ENCODE data around the gene ADAMTS2. TPM values are rescaled to one million over a fixed set of nuclear protein-coding genes. Genes with fewer than 3 reads are reported as not detected.

The ADAMTS2 gene
- total RNA-seq, 2 experiments from 2014 or later: not detected

DNA sequence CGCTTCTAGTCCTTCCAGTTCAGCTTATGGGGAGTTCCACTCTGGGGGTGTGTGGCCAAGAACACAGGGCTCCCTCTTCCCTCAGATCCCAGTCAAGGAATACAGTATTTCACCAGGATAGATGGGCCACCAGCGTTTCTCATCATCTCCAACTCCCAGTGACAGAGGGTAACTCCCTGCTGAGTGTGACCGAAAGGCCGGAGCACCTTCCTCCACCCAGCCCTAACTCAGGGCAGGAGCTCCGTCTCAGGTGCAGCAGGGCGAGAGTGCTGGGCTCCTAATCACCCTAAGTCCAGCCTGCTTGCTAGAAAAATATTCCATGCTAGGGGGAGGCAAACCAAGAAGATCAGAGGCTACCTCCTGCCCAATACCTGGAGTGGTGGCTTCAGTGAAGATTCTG, 102.6 kb downstream of the ADAMTS2 start:
- H3K4me1 ChIP-seq (ENCODE audit: insufficient read depth, low read length): no peaks in the 10 kb centered on the region
- Mint-ChIP-seq H3K4me3 (no peak overlapping the region), H3K36me3 (ENCODE audit: low read depth) (no peaks in the 10 kb centered on the region), H3K27ac (no peak overlapping the region), H3K27me3 (peaks cover 39% of the 10 kb centered on the region), H3K9me3 (peaks cover 7% of the 10 kb centered on the region), H3K4me1 (ENCODE audit: low read depth) (no peaks in the 10 kb centered on the region)
- H3K9me3 ChIP-seq (ENCODE audit: control insufficient read depth in 1 of 2, insufficient read depth in 1 of 2, low read length in 2 of 2): peaks cover 12 to 26% of the 10 kb centered on the region in 2 experiments
- intact Hi-C loops (cut with DNase I, micrococcal nuclease): no loop called here
- H3K36me3 ChIP-seq (ENCODE audit: insufficient read depth, low read length): no peaks in the 10 kb centered on the region
- DNase-seq: no peak
- no peak overlapping the region for H3K27ac ChIP-seq (ENCODE audit: low read depth in 1 of 2, low read length in 2 of 2)
- ChIA-PET POLR2A (no interaction called here), CTCF (no interaction called here)
- H3K4me3 ChIP-seq (ENCODE audit: low read length): no peak overlapping the region
- peaks cover 0 to 2% of the 10 kb centered on the region in 2 experiments for H3K27me3 ChIP-seq (ENCODE audit: control insufficient read depth in 1 of 2, insufficient read depth in 2 of 2, low read length in 2 of 2)
- ATAC-seq (ENCODE audit: poor library complexity): no peak
- TF ChIP-seq, protein P1, sequence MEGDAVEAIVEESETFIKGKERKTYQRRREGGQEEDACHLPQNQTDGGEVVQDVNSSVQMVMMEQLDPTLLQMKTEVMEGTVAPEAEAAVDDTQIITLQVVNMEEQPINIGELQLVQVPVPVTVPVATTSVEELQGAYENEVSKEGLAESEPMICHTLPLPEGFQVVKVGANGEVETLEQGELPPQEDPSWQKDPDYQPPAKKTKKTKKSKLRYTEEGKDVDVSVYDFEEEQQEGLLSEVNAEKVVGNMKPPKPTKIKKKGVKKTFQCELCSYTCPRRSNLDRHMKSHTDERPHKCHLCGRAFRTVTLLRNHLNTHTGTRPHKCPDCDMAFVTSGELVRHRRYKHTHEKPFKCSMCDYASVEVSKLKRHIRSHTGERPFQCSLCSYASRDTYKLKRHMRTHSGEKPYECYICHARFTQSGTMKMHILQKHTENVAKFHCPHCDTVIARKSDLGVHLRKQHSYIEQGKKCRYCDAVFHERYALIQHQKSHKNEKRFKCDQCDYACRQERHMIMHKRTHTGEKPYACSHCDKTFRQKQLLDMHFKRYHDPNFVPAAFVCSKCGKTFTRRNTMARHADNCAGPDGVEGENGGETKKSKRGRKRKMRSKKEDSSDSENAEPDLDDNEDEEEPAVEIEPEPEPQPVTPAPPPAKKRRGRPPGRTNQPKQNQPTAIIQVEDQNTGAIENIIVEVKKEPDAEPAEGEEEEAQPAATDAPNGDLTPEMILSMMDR (IDR thresholded peaks at IDR 0.05): no peak

DNA sequence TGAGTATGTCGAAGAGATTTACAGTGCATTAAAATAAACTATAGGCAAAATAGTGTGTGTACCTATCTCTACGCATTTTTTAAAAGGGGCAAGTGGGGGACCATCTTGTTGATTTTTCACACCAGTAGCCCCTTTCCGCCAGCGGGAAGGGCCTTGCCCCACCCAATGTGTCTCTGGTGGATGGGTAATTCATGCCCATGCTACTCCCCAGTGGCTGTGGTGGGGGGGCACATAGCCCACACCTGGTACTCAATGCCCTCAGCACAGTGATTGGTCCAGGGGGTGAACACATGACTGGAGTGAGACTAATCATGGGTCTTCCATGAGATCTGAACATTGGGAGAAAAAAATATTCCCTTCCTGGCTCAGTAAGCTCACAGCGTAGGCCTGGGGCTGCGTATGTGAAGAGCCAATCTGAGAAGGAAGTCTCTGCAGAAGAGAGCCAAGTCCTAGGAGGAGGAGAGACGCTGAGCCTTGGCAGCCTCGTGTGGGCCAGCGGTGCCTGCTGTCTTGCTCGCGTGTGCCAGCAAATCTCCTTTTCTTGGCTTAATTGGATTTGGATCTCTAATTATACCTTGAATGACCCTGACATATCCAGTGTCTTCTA, 103.4 kb downstream of the ADAMTS2 start:
- TF ChIP-seq, protein P1 (IDR thresholded peaks at IDR 0.05): no peak
- DNase-seq (peak in 1 of 14 experiments; percentile 7), ATAC-seq (ENCODE audit: poor library complexity) (no peak)
- Mint-ChIP-seq H3K9me3 (peaks cover 6% of the 10 kb centered on the region), H3K36me3 (ENCODE audit: low read depth) (no peaks in the 10 kb centered on the region), H3K27ac (no peak overlapping the region), H3K4me1 (ENCODE audit: low read depth) (no peaks in the 10 kb centered on the region), H3K27me3 (peaks cover 42% of the 10 kb centered on the region), H3K4me3 (no peak overlapping the region)
- intact Hi-C loops (cut with DNase I, micrococcal nuclease): no loop called here
- H3K4me3 ChIP-seq (ENCODE audit: low read length): no peak overlapping the region
- H3K27me3 ChIP-seq (ENCODE audit: control insufficient read depth in 1 of 2, insufficient read depth in 2 of 2, low read length in 2 of 2): peaks cover 0 to 3% of the 10 kb centered on the region in 2 experiments
- no peaks in the 10 kb centered on the region for H3K4me1 ChIP-seq (ENCODE audit: insufficient read depth, low read length)
- POLR2A ChIA-PET: no interaction called here
- no peaks in the 10 kb centered on the region for H3K36me3 ChIP-seq (ENCODE audit: insufficient read depth, low read length)
- CTCF ChIA-PET: no interaction called here
- H3K9me3 ChIP-seq (ENCODE audit: control insufficient read depth in 1 of 2, insufficient read depth in 1 of 2, low read length in 2 of 2): peaks cover 11 to 31% of the 10 kb centered on the region in 2 experiments
- H3K27ac ChIP-seq (ENCODE audit: low read depth in 1 of 2, low read length in 2 of 2): no peak overlapping the region

DNA sequence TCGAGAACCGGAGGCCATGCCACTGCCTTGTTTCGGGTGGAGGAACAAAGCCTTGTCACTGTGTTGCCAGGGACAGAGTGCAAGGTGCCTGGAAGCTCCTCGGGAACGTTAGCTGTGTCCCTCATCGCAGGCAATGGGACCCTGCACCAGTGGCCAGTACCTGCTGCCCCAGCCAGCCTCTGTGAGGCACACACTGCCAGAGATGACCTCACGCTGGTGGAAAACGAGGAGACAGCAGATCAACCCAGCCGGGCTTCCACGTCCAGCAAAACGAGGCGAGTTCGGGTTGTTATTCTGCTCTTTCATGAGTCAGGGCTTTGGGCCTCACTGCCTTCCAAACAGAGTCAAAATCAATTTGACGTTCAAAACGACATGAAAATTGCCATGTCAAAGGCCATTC, 104.1 kb downstream of the ADAMTS2 start:
- CTCF ChIA-PET: no interaction called here
- DNase-seq: peak in 1 of 14 experiments; percentile 20
- POLR2A ChIA-PET: no interaction called here

More for the DNA sequence above, 104.1 kb downstream of the ADAMTS2 start:
- Mint-ChIP-seq H3K9me3 (peaks cover under 1% of the 10 kb centered on the region), H3K27ac (no peak overlapping the region), H3K27me3 (peaks cover 42% of the 10 kb centered on the region), H3K4me3 (no peak overlapping the region), H3K4me1 (ENCODE audit: low read depth) (no peaks in the 10 kb centered on the region), H3K36me3 (ENCODE audit: low read depth) (no peaks in the 10 kb centered on the region)
- Histone ChIP-seq H3K9me3 (ENCODE audit: control insufficient read depth in 1 of 2, insufficient read depth in 1 of 2, low read length in 2 of 2) (peaks cover 4 to 34% of the 10 kb centered on the region in 2 experiments), H3K36me3 (ENCODE audit: insufficient read depth, low read length) (no peaks in the 10 kb centered on the region), H3K4me3 (ENCODE audit: low read length) (no peak overlapping the region), H3K4me1 (ENCODE audit: insufficient read depth, low read length) (no peaks in the 10 kb centered on the region), H3K27me3 (ENCODE audit: control insufficient read depth in 1 of 2, insufficient read depth in 2 of 2, low read length in 2 of 2) (peaks cover 0 to 4% of the 10 kb centered on the region in 2 experiments), H3K27ac (ENCODE audit: low read depth in 1 of 2, low read length in 2 of 2) (no peak overlapping the region)
- no peak for ATAC-seq (ENCODE audit: poor library complexity)
- intact Hi-C loops (cut with DNase I, micrococcal nuclease): no loop called here
- TF ChIP-seq, protein P1 (IDR thresholded peaks at IDR 0.05): no peak
